ENCODE measurements around the gene TPH2.

The TPH2 gene

DNA sequence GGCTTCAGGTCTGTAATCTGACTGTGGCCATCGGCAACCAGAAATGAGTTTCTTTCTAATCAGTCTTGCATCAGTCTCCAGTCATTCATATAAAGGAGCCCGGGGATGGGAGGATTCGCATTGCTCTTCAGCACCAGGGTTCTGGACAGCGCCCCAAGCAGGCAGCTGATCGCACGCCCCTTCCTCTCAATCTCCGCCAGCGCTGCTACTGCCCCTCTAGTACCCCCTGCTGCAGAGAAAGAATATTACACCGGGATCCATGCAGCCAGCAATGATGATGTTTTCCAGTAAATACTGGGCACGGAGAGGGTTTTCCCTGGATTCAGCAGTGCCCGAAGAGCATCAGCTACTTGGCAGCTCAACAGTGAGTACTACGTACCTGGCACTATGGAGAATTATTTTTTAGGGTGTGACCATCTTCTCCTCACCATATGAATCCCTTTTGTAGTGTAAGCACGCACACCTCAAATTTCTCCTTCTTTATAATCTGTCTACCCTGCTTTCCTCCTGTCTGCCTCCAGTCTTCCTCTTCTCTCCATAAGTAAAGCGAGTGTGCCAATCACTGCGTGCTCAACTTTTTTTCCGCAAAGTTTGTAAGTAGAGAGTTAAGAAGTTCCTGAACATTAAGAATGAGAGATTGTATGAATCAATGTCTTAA, at the start of gene TPH2:
TPH2 (plus strand) TSS at position 118 of the 658 bp plus-strand sequence; CDS start at position 260, 142 bp downstream.
- DNase-seq (ENCODE audit: low read depth in 2 of 2), result peak; percentile 7 to 33

DNA sequence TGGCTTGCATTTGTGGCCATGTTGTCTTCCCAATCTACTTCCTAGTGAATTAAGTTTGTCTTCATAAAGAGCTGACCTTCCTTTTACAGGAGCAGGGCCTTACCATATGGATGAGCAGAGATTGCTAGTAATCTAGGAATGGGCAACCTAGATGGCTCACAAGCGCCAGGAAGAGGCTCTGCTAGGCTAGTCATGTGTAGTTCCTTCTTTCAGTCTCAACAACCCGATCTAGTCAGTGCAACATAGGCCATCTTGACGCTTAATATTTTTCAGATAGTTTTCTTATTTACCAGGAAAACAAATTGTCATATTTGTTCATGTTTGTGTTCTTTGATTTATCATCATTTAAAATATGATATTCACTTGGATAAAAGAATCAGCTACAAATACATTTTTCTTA, 48.2 kb upstream of the TPH2 start:
- DNase-seq (ENCODE audit: low read depth in 2 of 2), result no peak

DNA sequence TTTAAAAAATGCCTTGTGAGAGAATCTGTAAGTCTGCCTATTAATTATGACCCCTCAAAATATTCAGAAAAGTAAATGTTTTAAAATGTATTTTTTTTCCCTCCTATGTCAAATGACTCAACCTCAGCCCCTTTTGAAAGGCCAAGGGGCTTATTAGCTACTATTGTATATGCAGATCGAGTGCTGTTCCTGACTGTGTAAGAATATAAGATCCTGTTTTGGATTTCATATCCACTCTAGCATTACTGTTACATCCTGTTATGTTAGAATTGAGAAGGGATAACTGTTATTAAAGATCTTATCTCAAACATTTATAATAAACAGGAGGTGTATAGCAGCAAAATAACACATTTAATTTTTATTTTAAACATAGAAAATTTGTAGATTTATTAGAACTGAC, 46.6 kb upstream of the TPH2 start:
- no peak for DNase-seq (ENCODE audit: low read depth in 2 of 2)

DNA sequence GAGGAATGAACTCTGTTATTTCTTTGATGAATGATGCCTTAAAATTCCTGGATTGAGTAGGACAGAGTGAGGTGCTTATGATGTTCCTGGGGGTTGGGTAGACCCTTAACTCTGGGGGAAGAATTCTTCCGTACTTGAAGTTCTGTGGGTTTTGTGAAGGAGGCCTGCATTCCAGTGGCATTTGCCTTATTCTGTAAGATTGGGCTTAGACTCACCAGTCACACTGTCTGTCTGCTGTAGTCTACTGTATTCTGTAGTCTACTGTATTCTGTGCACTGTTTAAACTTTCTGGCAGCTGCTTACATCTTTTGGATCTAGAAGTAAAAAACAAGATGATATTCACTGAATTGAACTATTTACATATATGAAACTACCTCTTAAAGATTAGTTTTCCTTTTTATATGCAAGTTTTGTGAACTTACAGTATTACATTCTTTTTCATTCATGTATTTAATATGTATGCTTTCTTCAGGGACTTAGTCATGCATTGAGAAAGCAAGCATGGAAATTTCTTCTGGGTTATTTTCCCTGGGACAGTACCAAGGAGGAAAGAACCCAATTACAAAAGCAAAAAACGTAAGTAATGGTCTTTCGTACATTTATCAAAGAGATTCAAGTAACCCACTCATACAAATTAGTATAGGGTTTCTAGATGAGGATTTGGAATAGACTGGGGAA, 42.3 kb upstream of the TPH2 start:
- no peak for DNase-seq (ENCODE audit: low read depth in 2 of 2)

DNA sequence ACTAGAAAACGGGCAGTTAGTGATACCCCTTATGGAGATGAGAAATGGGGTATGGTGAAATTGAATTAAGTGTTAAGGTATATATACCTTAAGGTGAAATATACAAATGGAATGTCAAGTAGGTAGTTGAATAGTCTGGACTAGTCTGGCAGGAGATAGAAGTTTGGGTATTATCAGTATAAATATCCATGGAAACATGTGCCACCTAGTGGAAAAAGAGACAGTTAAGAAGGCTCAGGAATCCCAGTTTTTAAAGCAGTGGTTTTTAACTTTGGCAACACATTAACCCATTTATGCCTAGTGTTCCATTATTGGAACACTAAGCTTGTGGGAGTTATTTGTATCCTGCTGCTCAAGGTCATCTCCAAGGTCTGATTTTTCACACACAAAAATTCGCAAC, 38.6 kb upstream of the TPH2 start:
- DNase-seq (ENCODE audit: low read depth in 2 of 2), result no peak

DNA sequence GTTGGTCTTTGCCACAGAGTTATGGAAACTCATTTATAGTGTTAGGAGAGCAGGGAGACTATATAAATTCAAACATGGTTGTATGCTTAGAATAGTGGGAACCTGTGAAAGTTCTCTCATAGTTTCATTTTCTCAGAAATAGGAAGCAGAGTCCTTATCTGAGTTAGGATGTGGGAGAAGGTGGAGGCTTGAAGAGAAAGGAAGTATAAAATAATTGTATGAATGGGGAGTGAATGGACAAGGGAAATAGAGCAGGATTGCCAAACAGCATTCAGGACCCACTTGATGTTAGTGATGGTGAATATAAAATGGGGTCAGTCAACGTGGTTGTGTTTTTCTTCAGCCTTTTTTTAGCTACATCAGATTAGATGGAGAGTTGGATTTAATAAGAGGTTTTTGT, 34.0 kb upstream of the TPH2 start:
- DNase-seq (ENCODE audit: low read depth in 2 of 2), result no peak

DNA sequence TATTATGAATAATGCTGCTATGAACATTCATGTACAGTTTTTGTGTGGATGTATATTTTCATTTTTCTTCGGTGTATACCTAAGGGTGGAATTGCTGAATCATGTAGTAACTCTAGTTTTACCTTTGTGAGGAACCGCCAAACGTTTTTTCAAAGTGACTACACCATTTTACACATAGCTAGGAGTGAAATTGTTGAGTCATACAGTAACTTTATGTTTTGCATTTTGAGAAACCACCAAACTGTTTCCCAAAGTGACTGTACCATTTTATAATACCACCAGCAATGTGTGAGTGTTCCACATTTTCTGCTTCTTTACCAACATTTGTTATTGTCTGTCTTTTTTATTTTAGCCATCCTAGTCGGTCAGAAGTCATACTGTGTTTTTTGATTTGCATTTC, 3.1 kb upstream of the TPH2 start:
- no peak for DNase-seq (ENCODE audit: low read depth in 2 of 2)

DNA sequence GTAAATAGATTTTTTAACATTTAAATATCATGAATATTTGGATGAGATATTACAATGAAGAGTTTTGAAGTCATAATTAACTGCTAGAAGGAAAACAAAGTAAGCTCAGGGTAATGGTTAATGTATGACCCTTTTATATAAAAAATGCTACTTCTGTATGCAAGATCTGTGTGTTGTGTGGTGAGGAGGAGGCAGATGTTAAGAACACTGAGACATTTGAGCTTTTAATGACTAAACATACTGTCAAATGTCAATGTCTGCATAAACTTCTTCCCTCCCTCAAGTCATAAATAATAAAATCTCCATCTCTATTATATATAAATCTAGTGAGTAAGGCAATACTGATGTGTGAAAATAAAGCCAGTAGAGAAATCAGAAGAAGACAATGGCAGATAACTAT, 1.4 kb downstream of the TPH2 start:
- DNase-seq (ENCODE audit: low read depth in 2 of 2), result no peak

DNA sequence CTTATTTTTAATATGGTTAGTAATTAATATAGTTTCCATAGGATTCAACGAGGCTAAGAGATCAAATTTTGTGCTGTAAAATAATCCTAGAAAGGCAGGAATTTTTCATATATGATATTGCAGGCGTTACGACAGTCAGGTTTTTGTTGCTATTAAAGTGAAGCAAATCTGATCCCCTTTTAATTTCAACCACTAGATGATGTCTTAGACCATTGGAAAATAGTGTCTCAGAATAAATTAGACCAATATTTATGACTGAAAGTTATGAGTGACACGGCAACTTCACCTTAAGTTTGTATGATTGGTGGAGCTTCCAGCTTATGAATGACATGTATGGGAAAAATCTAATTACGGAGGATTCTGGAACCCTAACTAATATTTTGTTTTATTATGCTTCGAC, 2.5 kb downstream of the TPH2 start:
- no peak for DNase-seq (ENCODE audit: low read depth in 2 of 2)

DNA sequence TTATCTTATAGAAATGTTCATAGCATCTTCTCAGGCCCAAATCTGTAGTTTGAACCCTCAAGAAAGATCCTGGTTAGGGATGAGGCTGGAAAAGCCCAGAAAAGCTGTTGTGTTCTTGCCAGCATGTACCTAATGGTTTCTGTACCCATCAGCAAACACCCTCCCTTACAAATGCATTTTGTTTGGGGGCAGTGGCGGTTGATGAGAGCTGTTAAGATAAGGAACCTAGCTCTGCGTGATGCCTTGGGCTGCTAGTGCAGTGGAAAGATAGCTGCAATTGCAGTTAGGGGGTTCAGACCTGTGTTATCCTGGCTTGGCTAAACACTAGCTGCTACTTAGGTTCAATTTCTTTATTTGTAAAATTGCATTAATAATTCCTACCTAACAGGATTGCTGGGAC, 3.6 kb downstream of the TPH2 start:
- DNase-seq (ENCODE audit: low read depth in 2 of 2), result no peak

DNA sequence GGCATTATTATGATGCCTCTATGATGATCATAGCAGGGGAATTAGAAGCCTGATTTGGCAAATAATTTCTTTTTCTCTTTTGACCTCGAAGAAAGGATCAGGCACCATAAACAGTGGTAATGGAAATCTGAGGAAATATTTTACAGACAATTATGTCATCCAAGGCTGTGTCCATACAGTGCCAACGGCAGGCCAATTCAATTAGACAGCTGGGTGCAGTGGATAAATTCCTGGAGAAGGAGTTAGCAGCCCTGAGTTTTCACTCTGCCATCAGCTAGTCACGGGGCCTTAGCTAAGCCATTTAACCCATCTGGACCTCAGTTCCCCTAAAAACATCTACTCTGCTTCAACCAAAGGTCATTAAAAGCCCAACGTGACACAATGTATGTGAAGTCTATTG, 4.1 kb downstream of the TPH2 start:
- DNase-seq (ENCODE audit: low read depth in 2 of 2), result no peak

DNA sequence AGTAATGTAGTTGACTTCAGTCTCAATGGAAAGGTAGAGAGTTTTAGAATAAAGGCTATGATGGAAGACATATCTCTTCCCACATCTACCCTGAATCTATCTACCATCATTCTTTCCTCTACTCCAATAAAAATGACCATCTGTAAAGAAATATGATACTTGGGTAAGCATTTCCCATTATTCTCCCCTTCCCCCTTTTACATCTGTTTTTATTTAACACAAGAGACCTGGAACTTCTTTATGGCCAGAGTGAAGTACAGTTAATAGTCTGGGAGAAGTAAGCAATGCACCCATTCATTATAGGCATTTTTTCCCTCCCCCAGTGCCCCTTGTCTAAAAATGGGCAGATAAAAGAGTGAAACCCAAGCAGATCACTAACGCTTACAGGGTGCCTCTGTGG, 6.5 kb downstream of the TPH2 start:
- DNase-seq (ENCODE audit: low read depth in 2 of 2), result no peak

DNA sequence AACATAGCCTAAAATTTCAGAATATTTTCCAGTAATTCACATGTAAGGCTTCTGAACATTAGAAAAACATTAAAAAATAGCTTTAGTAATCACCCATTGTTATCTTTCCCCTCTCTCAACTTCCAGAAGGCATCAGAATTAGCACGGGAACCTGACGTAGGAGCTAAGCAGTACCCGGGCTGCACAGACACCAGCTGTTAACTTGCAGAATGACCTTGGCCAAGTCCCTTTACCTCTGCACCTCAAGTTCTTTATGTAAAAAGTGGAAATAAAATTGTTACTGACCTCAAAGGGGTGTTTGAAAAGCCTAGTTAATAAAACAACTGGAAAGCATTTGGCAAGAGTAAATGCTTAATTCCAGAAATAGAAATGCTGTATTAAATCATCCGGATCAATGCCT, 7.2 kb downstream of the TPH2 start:
- DNase-seq (ENCODE audit: low read depth in 2 of 2), result no peak

DNA sequence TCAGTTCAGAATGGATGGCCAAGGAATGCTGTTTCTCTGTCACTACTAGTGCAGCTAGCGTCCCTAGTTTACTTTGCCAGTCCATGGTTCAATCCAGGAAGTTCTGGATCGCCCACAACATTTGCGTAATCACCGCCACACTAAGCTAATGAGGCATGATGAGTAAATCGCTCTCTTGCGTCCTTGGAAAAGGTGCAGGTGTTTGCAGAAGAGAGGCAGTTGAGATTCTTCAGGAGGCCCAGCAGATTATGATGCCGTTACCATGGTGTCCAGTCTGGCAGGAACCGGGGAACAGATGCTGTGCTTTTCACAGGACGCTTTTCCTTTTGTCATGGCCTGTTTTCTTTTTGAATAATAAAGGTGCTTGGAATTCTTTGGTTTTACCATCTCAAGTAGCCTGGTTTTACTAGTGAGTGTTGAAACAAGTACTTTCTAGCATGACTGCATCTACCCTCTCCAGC, 9.0 kb downstream of the TPH2 start:
- DNase-seq (ENCODE audit: low read depth in 2 of 2), result no peak

DNA sequence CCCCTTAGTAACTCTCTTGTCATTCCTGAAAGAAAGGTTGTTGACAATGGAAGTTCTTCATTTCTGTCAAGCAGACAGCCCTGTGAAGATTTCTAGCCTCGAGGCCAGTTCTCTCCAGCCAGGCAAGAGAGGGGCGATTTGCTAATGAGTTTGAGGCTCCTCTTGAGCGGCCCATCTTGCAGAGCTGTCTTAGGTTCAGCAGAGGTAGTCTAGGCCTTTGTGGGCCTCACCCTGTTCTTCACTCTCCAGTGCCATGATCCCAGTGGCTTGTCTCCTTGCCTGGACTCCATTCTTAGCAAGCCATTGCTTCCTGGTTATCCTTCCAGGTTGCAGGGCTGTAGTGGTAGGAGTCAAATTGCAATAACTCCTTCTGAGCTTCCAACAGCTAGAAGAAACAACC, 9.7 kb downstream of the TPH2 start:
- DNase-seq (ENCODE audit: low read depth in 2 of 2), result no peak

DNA sequence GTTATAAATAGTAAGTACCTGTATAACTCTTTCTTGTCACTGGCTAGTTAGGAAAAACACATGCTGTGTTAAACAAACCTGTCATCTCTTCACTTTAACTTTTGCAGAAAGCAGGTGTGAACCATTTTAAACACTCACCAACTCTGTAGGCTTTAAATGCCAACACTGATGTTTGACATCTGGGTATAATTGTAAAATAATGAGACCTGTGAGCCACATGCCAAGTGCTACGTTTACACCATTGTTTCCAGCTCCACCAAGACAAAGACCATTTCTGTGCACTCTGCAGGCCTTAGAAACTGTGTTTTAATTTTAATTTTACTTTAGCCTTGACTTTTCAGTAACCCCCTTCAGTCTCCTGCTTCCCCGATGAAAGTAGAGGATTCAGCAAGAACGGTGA, 11.0 kb downstream of the TPH2 start:
- DNase-seq (ENCODE audit: low read depth in 2 of 2), result no peak

DNA sequence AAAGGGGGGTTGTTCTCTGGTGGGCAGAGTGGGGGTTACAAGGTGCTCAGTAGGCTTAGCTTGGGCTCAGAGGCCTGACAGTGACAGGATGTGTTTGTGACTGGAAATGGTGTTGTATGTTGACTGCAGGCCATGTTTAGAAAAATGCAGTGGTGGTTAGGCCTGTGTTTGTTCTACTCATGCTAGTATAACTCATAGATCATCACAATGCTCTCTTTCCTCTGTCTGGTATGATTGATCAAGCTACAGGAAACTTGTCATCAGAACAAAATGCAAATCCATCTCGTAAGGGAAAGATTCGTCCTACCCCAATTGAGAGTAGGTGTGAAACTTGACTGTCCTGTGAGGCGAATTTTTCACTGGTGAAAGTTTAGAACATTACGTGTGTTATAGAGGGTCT, 11.8 kb downstream of the TPH2 start:
- DNase-seq (ENCODE audit: low read depth in 2 of 2), result no peak

DNA sequence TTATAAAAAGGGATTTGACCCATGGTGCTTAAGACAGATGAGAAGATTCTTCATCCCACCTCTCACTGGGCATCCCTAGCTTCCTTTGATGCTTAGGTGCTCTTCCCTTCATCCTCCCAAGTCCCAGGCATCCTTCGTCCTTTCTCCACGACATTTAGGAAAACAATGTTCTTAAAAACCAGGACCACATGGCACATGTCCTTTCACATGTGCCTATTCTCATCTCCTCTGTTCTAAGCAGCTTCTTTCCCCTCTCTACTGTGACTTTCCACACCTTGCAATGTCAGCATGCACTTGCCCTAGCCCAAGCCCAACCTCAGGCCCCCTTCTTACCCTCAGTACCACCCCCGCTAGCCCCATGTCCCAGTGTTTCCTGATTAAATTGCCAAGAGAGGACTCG, 12.2 kb downstream of the TPH2 start:
- no peak for DNase-seq (ENCODE audit: low read depth in 2 of 2)

DNA sequence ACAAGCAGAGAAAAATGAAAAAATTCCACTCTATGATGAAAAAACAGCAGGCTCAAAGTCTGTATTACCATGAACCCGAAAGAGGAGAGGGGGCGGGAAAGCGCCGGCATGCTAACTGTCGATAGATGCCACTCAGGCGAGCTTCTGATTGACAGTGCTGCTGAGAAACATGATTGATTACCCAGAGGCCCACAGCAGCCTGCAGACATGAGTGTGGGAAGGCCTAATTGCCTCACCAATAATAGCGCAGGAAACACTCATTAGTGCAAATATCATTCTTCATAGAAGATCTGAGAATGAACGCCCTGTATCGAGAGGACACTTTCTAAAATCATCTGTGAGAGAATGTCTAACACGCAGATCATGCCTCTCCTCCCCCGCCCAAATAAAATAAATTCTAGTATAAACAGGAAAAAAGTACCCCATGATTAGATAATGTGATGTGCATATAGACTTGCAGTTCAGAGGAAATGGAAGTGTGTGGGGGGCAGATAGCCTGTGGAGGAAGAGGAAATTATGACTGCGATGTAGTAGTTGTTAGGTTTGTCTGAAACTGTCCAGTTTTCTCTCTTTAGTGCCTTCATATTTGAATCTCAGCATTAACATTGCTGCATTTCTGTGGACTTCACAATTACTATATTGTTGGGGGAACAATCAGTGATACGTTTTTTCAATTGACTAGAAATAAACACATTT, 15.6 kb downstream of the TPH2 start:
- no peak for DNase-seq (ENCODE audit: low read depth in 2 of 2)

DNA sequence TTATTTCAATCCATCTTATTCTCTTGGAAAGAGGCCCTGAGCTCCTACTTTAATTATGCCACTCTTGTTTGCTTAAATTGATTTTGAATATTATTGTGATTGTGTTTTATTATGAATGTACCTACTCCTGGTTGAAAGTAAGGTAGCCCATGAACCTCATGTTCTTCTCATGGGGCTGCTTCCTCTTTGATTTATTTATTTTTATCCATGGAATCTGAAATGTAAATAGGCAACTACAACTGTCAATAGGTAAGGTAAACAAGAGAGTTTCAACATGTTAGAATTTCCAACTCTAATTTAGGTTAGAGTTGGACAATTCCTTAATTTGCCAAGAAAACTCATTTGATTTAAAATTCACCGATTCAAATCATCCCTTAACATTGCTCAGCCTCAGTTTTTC, 16.2 kb downstream of the TPH2 start:
- no peak for DNase-seq (ENCODE audit: low read depth in 2 of 2)

DNA sequence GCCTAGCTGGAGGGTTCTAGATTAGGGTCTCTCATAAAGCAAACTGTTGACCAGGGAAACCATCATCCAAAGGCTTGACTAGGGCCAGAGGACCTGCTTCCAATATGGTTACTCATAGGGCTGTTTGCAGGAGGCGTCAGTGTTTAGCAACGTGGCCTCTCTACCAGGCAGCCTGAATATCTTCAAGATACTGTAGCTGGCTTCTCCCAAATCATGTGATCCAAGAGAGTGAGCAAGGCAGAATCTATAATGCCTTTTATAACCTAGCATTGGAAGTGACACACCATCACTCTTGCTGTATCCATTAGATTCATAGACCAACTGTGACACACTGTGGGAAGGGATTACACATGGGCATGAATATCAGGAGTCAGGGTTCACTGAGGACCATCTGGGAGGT, 17.3 kb downstream of the TPH2 start:
- no peak for DNase-seq (ENCODE audit: low read depth in 2 of 2)

DNA sequence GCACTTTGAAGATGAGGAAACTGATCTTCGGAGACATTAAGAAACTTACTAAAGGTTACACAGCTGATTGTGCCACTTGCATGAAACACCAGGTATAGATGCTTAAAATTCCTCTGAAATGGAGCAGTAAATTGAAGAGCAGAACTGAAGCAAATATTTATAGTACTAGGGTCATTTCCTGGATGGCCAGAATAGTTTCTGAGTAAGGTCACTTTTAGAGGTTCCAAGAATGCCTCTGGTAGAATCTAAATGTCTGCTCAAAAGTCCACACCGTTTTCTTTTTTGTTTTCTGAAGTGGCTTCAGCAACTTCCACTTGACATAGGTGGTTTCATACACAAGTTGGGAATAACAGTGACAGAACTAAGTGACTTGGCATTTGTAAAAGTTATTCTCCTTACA, 19.4 kb downstream of the TPH2 start:
- no peak for DNase-seq (ENCODE audit: low read depth in 2 of 2)

DNA sequence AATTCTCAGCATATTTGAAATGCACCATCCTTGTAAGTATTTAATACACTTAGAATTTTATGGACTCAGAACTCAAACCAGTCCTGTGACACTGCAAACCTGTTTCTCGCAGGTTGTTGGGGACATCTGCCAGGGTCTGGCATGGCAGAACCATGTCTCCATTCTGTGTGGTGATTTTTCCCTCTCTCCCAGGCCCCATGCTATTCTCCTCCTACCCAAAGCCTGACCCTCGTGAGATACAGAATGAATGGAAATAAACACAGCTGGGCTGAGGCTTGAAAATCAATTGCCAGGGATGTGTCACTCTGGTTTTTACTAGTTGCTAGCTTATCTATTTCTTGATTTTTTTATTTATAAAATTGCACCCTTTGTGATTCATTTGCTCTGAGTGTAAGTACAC, 19.8 kb downstream of the TPH2 start:
- DNase-seq (ENCODE audit: low read depth in 2 of 2), result no peak

Data from stimulated activated CD4-positive, alpha-beta T cell treated with anti-CD3 and anti-CD28 coated beads, Interleukin-12 subunit alpha, Interleukin-12 subunit beta, amount 100 ng/mL, for 24 hours (primary cell).